ENCODE data around the gene C11orf21. TPM values are rescaled to one million over a fixed set of nuclear protein-coding genes. Genes with fewer than 3 reads are reported as not detected.

The C11orf21 gene
- total RNA-seq, 2 experiments from 2014 or later: 0.47 to 2.5 TPM

GRCh38 chr11:2294926-2295290 lies 6.8 kb downstream of the C11orf21 start:
- CTCF ChIA-PET (ENCODE audit: unreplicated experiment): no interaction called here
- no TSS peak for BruUV-seq (replicated peaks)

GRCh38 chr11:2293984-2294925 lies 7.5 kb downstream of the C11orf21 start:
- CTCF ChIA-PET (ENCODE audit: unreplicated experiment): no interaction called here
- H4K20me1 ChIP-seq (ENCODE audit: insufficient read depth, low read length): no peaks in the 10 kb centered on the region
- H3K4me2 ChIP-seq (ENCODE audit: low read length): no peak overlapping the region
- no peaks in the 10 kb centered on the region for H3K79me2 ChIP-seq (ENCODE audit: insufficient read depth, low read depth, low read length)
- no peak for TF ChIP-seq CTCF (conservative IDR thresholded peaks at IDR 0.05; ENCODE audit: low read length)
- no peak for TF ChIP-seq EZH2phosphoT487 (IDR thresholded peaks at IDR 0.05; ENCODE audit: borderline replicate concordance, low read depth, low read length)
- no peak overlapping the region for H3K4me3 ChIP-seq (ENCODE audit: low read depth, low read length, poor library complexity, severe bottlenecking)
- BruUV-seq (replicated peaks): no TSS peak
- H3K9me2 ChIP-seq (ENCODE audit: insufficient read depth, low read length): no peaks in the 10 kb centered on the region
- no peaks in the 10 kb centered on the region for H3K9me3 ChIP-seq (ENCODE audit: low read length)
- H3K36me3 ChIP-seq (ENCODE audit: insufficient read depth, low read length): no peaks in the 10 kb centered on the region
- H3K27ac ChIP-seq (ENCODE audit: low read depth, low read length, poor library complexity, severe bottlenecking): no peak overlapping the region
- no peak overlapping the region for H2AFZ ChIP-seq (ENCODE audit: low read length)
- no peak for DNase-seq (ENCODE audit: low spot score)
- POLR2A ChIA-PET: interaction anchor here (0.5 kb wide), 1 partner anchor 87 kb away, joined by 5 read pairs; no protein-coding TSS in a partner anchor
- intact Hi-C loops (cut with micrococcal nuclease; ENCODE audit: unreplicated experiment): no loop called here
- no peaks in the 10 kb centered on the region for H3K4me1 ChIP-seq (ENCODE audit: insufficient read depth, low read length, poor library complexity, severe bottlenecking)

More at GRCh38 chr11:2294926-2295290, 6.8 kb downstream of the C11orf21 start:
- no peak for DNase-seq (ENCODE audit: low spot score)
- intact Hi-C loops (cut with micrococcal nuclease; ENCODE audit: unreplicated experiment): no loop called here
- no peak for TF ChIP-seq EZH2phosphoT487 (IDR thresholded peaks at IDR 0.05; ENCODE audit: borderline replicate concordance, low read depth, low read length)
- no peak for TF ChIP-seq CTCF (conservative IDR thresholded peaks at IDR 0.05; ENCODE audit: low read length)
- no peak overlapping the region for H3K4me2 ChIP-seq (ENCODE audit: low read length)
- no peak overlapping the region for H3K27ac ChIP-seq (ENCODE audit: low read depth, low read length, poor library complexity, severe bottlenecking)
- H3K4me3 ChIP-seq (ENCODE audit: low read depth, low read length, poor library complexity, severe bottlenecking): no peak overlapping the region
- POLR2A ChIA-PET: interaction anchor here (0.5 kb wide), 1 partner anchor 88 kb away, joined by 5 read pairs; no protein-coding TSS in a partner anchor
- no peaks in the 10 kb centered on the region for H3K4me1 ChIP-seq (ENCODE audit: insufficient read depth, low read length, poor library complexity, severe bottlenecking)
- H3K79me2 ChIP-seq (ENCODE audit: insufficient read depth, low read depth, low read length): no peaks in the 10 kb centered on the region
- no peaks in the 10 kb centered on the region for H3K9me2 ChIP-seq (ENCODE audit: insufficient read depth, low read length)
- H3K36me3 ChIP-seq (ENCODE audit: insufficient read depth, low read length): no peaks in the 10 kb centered on the region
- H3K9me3 ChIP-seq (ENCODE audit: low read length): no peaks in the 10 kb centered on the region
- no peak overlapping the region for H2AFZ ChIP-seq (ENCODE audit: low read length)
- no peaks in the 10 kb centered on the region for H4K20me1 ChIP-seq (ENCODE audit: insufficient read depth, low read length)

GRCh38 chr11:2293531-2293971 lies 8.2 kb downstream of the C11orf21 start:
- Histone ChIP-seq H3K4me2 (ENCODE audit: low read length) (no peak overlapping the region), H3K36me3 (ENCODE audit: insufficient read depth, low read length) (no peaks in the 10 kb centered on the region), H3K27ac (ENCODE audit: low read depth, low read length, poor library complexity, severe bottlenecking) (no peak overlapping the region), H3K79me2 (ENCODE audit: insufficient read depth, low read depth, low read length) (no peaks in the 10 kb centered on the region), H4K20me1 (ENCODE audit: insufficient read depth, low read length) (no peaks in the 10 kb centered on the region), H3K4me1 (ENCODE audit: insufficient read depth, low read length, poor library complexity, severe bottlenecking) (no peaks in the 10 kb centered on the region), H3K4me3 (ENCODE audit: low read depth, low read length, poor library complexity, severe bottlenecking) (no peak overlapping the region), H2AFZ (ENCODE audit: low read length) (no peak overlapping the region), H3K9me2 (ENCODE audit: insufficient read depth, low read length) (no peaks in the 10 kb centered on the region), H3K9me3 (ENCODE audit: low read length) (no peaks in the 10 kb centered on the region)
- no TSS peak for BruUV-seq (replicated peaks)
- intact Hi-C loops (cut with micrococcal nuclease; ENCODE audit: unreplicated experiment): no loop called here
- TF ChIP-seq CTCF (conservative IDR thresholded peaks at IDR 0.05; ENCODE audit: low read length): no peak
- TF ChIP-seq EZH2phosphoT487 (IDR thresholded peaks at IDR 0.05; ENCODE audit: borderline replicate concordance, low read depth, low read length): no peak
- ChIA-PET CTCF (ENCODE audit: unreplicated experiment) (no interaction called here), POLR2A (no interaction called here)
- DNase-seq (ENCODE audit: low spot score): no peak

All from OCI-LY7 (cell line).